NCI-H2107 treated with DMSO at 0.1 percent for 48 hours (cell line): ENCODE measurements around the gene TLNRD1.

Experiments used
- DNase-seq: peaks from one replicate; lab custom pipeline; 2025; ENCODE audit not compliant: unreplicated experiment; lab: John Stamatoyannopoulos, UW

The TLNRD1 gene

GRCh38 chr15:80977627-80978036 lies 23.1 kb upstream of the TLNRD1 start:
- no peak for DNase-seq

GRCh38 chr15:80978685-80979329 lies 21.9 kb upstream of the TLNRD1 start:
- no peak for DNase-seq

DNA sequence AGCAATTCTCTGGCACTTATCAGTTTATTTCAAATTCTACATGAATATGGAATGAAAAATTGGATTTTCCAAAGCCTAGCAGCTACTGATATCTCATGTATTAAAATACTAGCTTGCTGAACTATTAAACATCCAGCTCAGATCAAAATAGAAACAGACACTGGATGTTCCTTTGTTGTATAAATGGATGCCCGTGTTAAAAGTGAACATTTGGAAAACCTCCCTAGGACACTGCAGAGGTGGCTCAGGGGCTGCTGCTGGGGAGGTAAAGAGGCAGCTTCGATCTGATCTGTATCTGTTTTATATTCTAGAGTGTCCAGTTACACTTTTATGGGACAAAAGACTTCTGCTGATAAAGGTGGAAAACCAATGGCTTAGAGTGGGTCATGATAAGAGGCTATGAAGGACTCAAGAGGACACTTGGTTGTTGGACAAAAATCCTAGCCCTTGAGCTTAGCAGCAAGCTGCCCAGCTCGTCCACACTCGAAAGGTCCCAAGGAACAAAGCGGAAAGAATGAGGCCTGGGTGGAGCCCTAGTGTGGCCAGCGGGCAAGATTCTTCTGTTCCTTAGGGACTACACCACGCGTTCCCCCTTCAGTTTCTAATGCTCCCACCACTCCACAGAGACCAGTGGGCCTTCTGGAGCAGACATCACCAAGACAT lies 21.1 kb upstream of the TLNRD1 start:
- no peak for DNase-seq

- no peak for DNase-seq
These were observed 18.5 kb upstream of the TLNRD1 start for GRCh38 chr15:80982205-80982604.

- DNase-seq: no peak
These were observed 17.9 kb upstream of the TLNRD1 start for GRCh38 chr15:80982839-80983238.

DNA sequence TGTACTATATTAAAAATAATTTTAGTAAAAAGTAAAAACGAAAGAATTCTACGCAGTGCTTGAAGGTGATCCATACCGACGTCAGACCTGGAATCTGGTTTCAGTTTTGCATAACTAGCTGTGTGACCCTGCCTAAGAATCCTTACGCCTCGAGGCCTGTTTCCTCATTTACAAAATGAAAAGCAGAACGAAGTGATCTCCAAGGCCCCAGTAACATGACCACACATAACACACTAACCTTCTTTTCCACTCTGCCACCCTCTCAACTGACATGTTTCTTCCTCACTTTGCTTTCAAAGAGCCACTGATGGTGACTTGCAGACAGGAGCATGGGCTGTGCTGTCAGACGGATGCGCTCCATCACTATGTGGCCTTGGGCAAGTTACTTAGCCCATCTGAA lies 15.9 kb upstream of the TLNRD1 start:
- no peak for DNase-seq

DNA sequence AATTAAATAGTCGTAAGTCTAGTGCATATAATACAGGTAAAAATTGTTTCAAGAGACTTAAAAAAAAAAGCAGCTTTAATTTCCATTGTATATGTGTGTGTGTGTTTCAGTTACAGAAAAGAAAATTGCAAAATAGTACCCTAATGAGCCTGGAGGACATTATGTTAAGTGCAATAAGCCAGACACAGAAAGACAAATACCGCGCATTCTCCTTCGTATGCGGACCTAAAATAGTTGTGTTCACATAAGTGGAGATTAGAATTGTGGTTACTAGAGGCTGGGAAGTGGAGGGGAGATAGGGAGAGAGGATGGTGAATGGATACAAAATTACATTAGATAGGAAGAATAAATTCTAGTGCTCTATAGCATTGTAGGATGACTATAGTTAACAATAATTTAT lies 14.7 kb upstream of the TLNRD1 start:
- DNase-seq: no peak

- no peak for DNase-seq
These were observed 14.2 kb upstream of the TLNRD1 start for GRCh38 chr15:80986487-80986886.

DNA sequence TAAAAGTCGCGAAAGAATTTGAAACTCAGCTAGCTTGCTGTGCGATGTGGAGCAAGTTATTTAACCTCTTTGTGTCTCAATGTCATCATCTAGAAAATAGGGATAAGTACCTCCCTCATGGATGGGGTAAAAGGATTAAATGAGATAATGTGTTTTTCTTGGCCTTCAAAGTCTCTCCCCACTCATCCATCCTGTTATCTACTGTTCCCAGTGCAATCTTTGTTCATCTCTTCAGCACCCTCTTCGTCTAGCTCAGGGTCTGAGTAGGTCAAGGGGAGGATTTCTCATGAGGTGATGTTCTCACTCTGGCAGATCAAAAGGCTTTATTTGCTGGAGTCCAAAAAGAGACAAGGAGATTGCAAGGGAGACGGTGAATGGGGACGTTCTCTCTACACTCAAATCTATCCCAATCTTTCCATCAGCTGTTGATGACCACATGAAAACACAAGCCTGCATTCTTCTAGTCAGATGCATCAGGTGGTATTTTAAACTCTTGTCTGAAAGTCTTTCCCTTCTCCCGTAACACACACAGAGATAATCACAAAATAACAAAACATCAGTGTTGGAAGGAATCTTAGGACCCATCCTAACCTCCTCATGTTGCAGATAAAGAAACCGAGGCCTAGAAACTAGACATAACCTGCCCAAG lies 12.5 kb upstream of the TLNRD1 start:
- no peak for DNase-seq

DNA sequence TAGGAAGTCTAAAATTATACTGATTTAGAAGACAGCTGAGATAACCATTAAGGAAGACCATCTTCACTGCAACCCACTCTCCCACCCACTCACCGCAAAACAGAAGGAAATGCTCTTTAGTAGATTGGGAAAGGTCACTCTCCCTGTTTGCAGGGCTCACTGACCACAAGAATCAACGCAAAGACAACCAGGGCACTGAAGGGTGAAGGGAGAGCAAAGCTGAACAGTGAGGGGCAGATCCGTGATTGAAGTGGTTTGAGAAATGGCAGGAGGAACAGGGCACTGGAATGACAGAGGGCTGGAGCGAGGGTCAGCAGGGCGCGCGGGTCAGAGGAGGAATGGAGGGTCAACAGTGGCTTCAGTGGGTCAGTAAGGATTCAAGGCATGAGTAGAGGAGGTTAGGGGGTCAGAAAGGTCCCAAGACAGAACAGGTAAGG lies 11.6 kb upstream of the TLNRD1 start:
- DNase-seq: no peak

GRCh38 chr15:80989518-80990478 lies 10.9 kb upstream of the TLNRD1 start, which contains the start of gene MESD:
MESD (minus strand) TSS chr15:80989819; CDS start chr15:80989791, 28 bp downstream.
- peak; percentile 66 for DNase-seq

- no peak for DNase-seq
These were observed 9.8 kb upstream of the TLNRD1 start for GRCh38 chr15:80990955-80991354.

- no peak for DNase-seq
These were observed 9.3 kb upstream of the TLNRD1 start for GRCh38 chr15:80991421-80991820.

DNA sequence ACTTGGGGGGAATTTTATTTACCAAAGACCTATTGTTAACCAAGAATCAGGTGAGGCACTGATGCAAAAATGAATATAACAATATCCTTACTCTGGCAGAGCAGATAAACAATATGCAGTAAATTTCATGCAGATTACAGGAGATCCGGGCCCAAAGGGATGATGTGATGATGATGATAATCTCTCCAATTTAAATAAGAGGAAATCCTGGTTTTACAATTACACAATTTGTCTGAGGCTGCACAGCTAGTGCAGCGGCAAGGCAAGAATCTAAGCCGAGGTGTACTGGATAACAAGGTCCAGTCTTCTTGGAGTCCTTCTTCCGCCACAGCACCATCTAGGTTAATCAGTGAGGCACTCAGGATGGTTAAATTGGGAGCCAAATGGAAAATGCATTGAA lies 8.7 kb upstream of the TLNRD1 start:
- no peak for DNase-seq

DNA sequence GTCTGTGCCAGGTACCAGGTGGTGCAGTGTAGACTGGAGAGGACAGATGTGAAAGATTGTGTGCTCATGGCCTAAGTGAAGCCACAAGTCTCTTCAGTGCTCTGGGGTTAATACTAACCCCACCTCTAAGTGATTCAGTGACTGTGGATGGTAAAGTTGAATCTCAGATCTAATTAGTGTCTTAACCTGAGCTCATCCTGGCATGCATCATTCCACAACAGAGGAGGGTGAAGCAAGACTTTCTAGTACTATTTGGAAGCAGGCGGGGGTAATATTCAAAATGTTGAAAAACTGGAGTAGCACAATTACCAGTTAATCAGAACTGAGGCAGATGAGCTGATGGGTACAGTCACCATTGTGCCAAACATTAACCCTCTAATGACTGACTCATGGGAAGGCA lies 8.3 kb upstream of the TLNRD1 start:
- DNase-seq: no peak

- no peak for DNase-seq
These were observed 4.5 kb upstream of the TLNRD1 start for GRCh38 chr15:80996247-80996646.

DNA sequence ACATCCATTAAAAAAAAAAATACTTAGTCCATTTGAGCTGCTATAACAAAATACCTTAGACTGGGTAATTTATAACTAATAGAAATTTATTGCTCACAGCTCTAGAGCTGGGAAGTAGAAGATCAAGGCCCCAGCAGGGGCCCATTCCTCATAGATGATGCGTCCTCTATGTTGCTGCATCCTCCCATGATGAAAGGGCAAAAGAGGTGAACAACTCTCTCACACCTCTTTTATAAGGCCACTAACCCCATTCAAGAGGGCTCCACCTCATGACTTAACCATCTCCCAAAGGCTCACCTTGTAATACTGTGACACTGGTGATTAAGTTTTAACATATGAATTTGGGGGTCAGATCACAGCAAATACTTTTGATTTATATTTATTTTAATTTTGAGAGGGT lies 3.0 kb upstream of the TLNRD1 start:
- DNase-seq: no peak

GRCh38 chr15:80998251-80998650 lies 2.5 kb upstream of the TLNRD1 start:
- no peak for DNase-seq

DNA sequence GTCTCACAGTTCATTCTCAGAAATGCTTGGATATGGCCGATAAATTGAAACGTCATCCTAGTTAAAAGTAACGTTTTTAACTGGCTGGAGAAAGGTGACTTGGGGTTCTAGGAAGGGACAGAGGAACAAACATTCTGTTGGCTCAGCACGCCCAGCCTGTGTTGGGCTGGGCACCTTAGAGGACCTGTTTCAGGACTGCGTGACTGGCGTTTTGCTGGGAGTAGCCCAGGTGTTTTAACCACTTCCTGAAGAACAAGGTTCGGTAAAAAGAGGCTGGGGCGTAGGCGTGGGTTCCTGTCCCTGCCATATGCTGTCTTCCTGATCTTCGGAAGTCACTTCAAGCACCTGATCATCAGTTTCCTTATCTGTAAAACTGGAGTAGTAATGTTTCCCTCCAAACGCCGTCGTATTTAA lies 1.1 kb upstream of the TLNRD1 start:
- no peak for DNase-seq

DNA sequence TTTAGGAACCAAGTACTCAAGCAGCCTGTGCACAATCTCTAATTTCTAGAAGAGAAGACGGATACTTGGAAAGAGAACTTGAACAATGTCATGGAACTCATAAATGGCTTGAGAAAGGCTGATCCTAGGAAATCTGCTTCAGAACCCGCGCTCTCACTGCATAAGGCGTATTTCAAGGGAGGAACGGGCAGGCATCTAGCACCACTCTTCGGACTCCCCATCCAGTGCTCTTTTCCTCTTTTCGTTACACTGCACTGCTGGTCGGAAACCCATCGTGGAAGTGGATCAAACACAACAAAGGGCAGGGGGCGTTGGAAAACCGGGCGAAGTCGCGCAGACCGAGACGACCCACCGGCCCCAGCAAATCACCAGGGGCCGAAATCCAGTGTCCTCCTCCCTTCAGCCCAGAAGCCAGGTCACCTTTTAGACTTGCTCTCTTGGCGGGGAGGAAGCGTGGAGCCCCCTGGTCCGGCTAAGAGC lies 539 bp upstream of the TLNRD1 start:
- no peak for DNase-seq
